HG03045 (cell line): ENCODE results near the gene PHAF1.

ENCODE experiments used
- ATAC-seq: cut with Tn5 transposase; IDR thresholded peaks from one replicate; pipeline ENCODE4 v1.9.1; 2021; ENCODE audit warnings: mild to moderate bottlenecking, moderate library complexity; ENCODE audit not compliant: unreplicated experiment

Gene PHAF1

GRCh38 chr16:67191995-67192681, 82.4 kb downstream of the PHAF1 start, which contains the start of gene E2F4:
Gene E2F4 (plus strand): TSS chr16:67192155. CDS start chr16:67192228, 73 bp downstream.
- ATAC-seq, result peak; percentile 83

GRCh38 chr16:67192781-67193361, 83.1 kb downstream of the PHAF1 start:
- no peak for ATAC-seq

- no peak for ATAC-seq
These were observed 83.8 kb downstream of the PHAF1 start for GRCh38 chr16:67193536-67193935.

GRCh38 chr16:67194260-67194659, 84.5 kb downstream of the PHAF1 start:
- ATAC-seq, result no peak

GRCh38 chr16:67195676-67196075, 85.9 kb downstream of the PHAF1 start:
- ATAC-seq, result no peak

GRCh38 chr16:67196881-67197280, 87.1 kb downstream of the PHAF1 start:
- ATAC-seq, result no peak

GRCh38 chr16:67197704-67198103, 88.0 kb downstream of the PHAF1 start:
- no peak for ATAC-seq
